Gastrocnemius medialis (tissue), 4 donors: ENCODE measurements around the gene AKAP9.

Experiments used
- POLR2A ChIP-seq, 2 donors: fragments of 450-650 bp; IDR thresholded peaks; one replicate each; pipeline ENCODE4 v1.6.1; 2017; ENCODE audit warnings: antibody characterized with exemption in 2 of 2, mild to moderate bottlenecking in 2 of 2, moderate library complexity in 2 of 2
- TF ChIP-seq, protein P1 (sequence below), 5 experiments: fragments of 450-650 bp in 3 of 5; fragments of 200-600 bp in 2 of 5; sonication (generic) in 2 of 5; IDR thresholded peaks in 4 of 5; conservative IDR thresholded peaks in 1 of 5; 1 replicate in 4 of 5; 2 replicates in 1 of 5; pipeline ENCODE4 v1.5.1; 2016 to 2019; ENCODE audit warnings: antibody characterized with exemption in 5 of 5, mild to moderate bottlenecking in 3 of 5, moderate library complexity in 3 of 5

DNA sequence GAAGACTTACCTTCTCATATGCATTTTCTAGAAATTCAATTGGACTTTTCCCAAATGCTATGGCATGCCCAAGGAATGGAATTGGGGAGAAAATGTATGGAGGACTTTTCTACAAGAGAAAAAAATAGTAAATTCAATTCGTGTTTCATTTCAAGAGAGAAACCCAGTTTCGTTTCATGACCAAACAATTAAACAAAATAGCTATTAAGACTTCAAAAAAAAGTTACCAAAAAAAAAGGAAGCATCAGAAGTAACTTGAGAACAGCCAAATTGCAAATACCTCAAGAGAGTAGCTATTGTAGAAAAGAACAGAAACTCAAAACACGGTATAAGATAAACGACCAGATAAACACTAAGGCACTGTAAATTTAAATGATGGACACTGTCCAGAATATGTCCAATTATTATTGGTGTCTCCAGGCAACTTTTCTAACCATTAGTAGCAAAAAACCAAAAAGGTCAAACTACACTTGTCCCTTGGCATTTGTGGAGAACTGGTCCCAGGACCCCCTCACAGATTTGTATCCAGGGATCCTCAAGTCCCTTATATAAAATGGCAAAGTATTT lies 191.2 kb downstream of the AKAP9 start:
- no peak for TF ChIP-seq POLR2A (IDR thresholded peaks at IDR 0.05)
- TF ChIP-seq, protein P1, sequence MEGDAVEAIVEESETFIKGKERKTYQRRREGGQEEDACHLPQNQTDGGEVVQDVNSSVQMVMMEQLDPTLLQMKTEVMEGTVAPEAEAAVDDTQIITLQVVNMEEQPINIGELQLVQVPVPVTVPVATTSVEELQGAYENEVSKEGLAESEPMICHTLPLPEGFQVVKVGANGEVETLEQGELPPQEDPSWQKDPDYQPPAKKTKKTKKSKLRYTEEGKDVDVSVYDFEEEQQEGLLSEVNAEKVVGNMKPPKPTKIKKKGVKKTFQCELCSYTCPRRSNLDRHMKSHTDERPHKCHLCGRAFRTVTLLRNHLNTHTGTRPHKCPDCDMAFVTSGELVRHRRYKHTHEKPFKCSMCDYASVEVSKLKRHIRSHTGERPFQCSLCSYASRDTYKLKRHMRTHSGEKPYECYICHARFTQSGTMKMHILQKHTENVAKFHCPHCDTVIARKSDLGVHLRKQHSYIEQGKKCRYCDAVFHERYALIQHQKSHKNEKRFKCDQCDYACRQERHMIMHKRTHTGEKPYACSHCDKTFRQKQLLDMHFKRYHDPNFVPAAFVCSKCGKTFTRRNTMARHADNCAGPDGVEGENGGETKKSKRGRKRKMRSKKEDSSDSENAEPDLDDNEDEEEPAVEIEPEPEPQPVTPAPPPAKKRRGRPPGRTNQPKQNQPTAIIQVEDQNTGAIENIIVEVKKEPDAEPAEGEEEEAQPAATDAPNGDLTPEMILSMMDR (IDR thresholded peaks at IDR 0.05 in 4 of 5, conservative IDR thresholded peaks at IDR 0.05 in 1 of 5) = no peak
